ENCODE results near the gene CST6. TPM values are rescaled to one million over a fixed set of nuclear protein-coding genes. Genes with fewer than 3 reads are reported as not detected.

The CST6 gene, protein sequence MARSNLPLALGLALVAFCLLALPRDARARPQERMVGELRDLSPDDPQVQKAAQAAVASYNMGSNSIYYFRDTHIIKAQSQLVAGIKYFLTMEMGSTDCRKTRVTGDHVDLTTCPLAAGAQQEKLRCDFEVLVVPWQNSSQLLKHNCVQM
- total RNA-seq, result not detected in 2 replicates
- long read RNA-seq, result 0 reads

DNA sequence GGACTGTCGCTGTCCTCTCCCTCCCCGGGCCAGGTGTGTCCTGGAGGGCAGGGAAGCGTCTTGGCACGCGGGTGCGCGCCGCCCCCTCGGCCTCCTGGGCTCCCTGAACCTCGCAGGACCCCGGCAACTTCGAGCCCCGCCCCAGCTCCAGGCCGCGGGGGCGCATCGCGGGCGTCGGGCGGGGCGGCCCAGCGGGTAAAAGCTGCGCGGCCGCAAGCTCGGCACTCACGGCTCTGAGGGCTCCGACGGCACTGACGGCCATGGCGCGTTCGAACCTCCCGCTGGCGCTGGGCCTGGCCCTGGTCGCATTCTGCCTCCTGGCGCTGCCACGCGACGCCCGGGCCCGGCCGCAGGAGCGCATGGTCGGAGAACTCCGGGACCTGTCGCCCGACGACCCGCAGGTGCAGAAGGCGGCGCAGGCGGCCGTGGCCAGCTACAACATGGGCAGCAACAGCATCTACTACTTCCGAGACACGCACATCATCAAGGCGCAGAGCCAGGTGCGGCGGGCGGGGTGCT lies at the start of gene CST6:
TSS of gene CST6 (plus strand) at position 224 of the 519 bp plus-strand sequence. CDS start at position 261, 37 bp downstream.
- Mint-ChIP-seq H3K4me3 (ENCODE audit: unreplicated experiment) (no peak within 1 kb of the TSS), H3K36me3 (ENCODE audit: unreplicated experiment) (no peaks in the 10 kb centered on the region), H3K9me3 (ENCODE audit: unreplicated experiment) (no peaks in the 10 kb centered on the region), H3K27ac (ENCODE audit: unreplicated experiment) (no peak within 1 kb of the TSS), H3K27me3 (ENCODE audit: unreplicated experiment) (no peaks in the 10 kb centered on the region), H3K4me1 (ENCODE audit: unreplicated experiment) (peaks cover 29% of the 10 kb centered on the region)
- TF ChIP-seq, protein P1, sequence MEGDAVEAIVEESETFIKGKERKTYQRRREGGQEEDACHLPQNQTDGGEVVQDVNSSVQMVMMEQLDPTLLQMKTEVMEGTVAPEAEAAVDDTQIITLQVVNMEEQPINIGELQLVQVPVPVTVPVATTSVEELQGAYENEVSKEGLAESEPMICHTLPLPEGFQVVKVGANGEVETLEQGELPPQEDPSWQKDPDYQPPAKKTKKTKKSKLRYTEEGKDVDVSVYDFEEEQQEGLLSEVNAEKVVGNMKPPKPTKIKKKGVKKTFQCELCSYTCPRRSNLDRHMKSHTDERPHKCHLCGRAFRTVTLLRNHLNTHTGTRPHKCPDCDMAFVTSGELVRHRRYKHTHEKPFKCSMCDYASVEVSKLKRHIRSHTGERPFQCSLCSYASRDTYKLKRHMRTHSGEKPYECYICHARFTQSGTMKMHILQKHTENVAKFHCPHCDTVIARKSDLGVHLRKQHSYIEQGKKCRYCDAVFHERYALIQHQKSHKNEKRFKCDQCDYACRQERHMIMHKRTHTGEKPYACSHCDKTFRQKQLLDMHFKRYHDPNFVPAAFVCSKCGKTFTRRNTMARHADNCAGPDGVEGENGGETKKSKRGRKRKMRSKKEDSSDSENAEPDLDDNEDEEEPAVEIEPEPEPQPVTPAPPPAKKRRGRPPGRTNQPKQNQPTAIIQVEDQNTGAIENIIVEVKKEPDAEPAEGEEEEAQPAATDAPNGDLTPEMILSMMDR (IDR thresholded peaks at IDR 0.05), result no peak
- DNase-seq (ENCODE audit: extremely low spot score, unreplicated experiment), result no peak

DNA sequence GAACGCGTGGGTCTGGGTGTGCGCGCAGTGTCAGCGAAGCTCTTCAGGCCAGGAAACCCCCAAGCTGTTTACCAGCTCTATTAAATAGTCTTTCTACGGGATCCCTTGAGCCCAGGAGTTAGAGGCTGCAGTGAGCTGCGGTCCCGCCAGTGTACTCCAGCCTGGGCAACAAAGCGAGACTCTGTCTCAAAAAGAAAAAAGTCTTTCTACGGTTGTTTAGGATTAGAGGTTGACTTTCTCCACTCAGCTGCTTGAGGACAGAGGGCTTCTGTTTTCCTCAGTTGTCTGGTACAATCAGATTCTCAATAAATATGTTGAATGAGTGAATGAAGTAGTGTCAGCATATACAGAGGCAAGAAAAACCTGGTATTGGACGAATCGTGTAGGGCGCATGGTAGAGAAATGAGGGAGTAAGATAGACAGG lies 49.7 kb upstream of the CST6 start:
- Mint-ChIP-seq H3K27ac (ENCODE audit: unreplicated experiment) (peak overlapping the region; percentile 62), H3K27me3 (ENCODE audit: unreplicated experiment) (peaks cover 2% of the 10 kb centered on the region), H3K4me3 (ENCODE audit: unreplicated experiment) (peak overlapping the region; percentile 92), H3K9me3 (ENCODE audit: unreplicated experiment) (no peaks in the 10 kb centered on the region), H3K4me1 (ENCODE audit: unreplicated experiment) (peaks cover 25% of the 10 kb centered on the region), H3K36me3 (ENCODE audit: unreplicated experiment) (peaks cover 13% of the 10 kb centered on the region)
- DNase-seq (ENCODE audit: extremely low spot score, unreplicated experiment), result no peak
- TF ChIP-seq, protein P1 (IDR thresholded peaks at IDR 0.05), result no peak

DNA sequence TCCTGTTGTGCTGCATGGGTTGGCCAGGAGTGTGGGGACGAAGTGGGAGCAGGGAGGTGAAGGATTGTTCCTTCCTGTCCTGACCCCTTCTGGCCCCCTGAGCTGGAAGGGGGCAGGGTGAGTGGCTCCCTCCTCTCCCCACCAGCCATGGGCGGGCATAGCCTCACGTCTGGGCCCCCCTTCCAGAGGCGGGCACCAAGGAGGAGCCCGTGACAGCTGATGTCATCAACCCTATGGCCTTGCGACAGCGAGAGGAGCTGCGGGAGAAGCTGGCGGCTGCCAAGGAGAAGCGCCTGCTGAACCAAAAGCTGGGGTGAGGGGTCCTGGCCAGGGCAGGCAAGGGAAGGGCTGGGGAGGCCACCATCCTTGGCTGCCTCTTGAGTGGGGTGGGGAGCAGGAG lies 46.9 kb upstream of the CST6 start:
- Mint-ChIP-seq H3K4me3 (ENCODE audit: unreplicated experiment) (no peak overlapping the region), H3K27me3 (ENCODE audit: unreplicated experiment) (no peaks in the 10 kb centered on the region), H3K9me3 (ENCODE audit: unreplicated experiment) (no peaks in the 10 kb centered on the region), H3K4me1 (ENCODE audit: unreplicated experiment) (peaks cover 25% of the 10 kb centered on the region), H3K27ac (ENCODE audit: unreplicated experiment) (no peak overlapping the region), H3K36me3 (ENCODE audit: unreplicated experiment) (peaks cover 26% of the 10 kb centered on the region)
- TF ChIP-seq, protein P1 (IDR thresholded peaks at IDR 0.05), result no peak
- no peak for DNase-seq (ENCODE audit: extremely low spot score, unreplicated experiment)

DNA sequence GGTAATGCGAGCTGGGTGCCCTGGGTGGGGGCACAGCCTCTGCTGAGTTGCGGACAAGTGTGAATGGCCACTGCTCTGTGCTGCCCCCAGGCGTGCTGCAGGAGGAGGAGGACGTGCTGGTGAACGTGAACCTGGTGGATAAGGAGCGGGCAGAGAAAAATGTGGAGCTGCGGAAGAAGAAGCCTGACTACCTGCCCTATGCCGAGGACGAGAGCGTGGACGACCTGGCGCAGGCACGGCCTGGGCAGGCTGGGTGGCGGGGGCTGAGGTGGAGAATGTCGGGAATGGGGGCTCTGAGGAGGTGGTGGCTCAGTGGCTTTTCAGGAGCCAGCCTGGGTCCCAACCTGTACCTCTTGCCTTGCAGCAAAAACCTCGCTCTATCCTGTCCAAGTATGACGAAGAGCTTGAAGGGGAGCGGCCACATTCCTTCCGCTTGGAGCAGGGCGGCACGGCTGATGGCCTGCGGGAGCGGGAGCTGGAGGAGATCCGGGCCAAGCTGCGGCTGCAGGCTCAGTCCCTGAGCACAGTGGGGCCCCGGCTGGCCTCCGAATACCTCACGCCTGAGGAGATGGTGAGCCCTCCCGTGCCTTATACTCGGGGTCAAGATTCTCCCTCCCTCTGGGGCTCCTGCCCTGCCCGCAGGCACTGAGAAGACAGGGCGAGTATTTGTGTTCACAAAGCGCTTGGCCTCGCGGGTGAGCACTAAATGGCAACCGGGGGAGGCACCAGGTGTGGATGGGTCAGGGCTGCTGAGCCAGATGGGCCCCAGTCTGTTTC lies 45.6 kb upstream of the CST6 start:
- H3K4me3 Mint-ChIP-seq (ENCODE audit: unreplicated experiment), result no peak overlapping the region
- no peak for DNase-seq (ENCODE audit: extremely low spot score, unreplicated experiment)
- no peaks in the 10 kb centered on the region for H3K27me3 Mint-ChIP-seq (ENCODE audit: unreplicated experiment)
- peaks cover 22% of the 10 kb centered on the region for H3K4me1 Mint-ChIP-seq (ENCODE audit: unreplicated experiment)
- TF ChIP-seq, protein P1 (IDR thresholded peaks at IDR 0.05), result no peak
- H3K36me3 Mint-ChIP-seq (ENCODE audit: unreplicated experiment), result peaks cover 32% of the 10 kb centered on the region
- H3K27ac Mint-ChIP-seq (ENCODE audit: unreplicated experiment), result no peak overlapping the region
- H3K9me3 Mint-ChIP-seq (ENCODE audit: unreplicated experiment), result no peaks in the 10 kb centered on the region

DNA sequence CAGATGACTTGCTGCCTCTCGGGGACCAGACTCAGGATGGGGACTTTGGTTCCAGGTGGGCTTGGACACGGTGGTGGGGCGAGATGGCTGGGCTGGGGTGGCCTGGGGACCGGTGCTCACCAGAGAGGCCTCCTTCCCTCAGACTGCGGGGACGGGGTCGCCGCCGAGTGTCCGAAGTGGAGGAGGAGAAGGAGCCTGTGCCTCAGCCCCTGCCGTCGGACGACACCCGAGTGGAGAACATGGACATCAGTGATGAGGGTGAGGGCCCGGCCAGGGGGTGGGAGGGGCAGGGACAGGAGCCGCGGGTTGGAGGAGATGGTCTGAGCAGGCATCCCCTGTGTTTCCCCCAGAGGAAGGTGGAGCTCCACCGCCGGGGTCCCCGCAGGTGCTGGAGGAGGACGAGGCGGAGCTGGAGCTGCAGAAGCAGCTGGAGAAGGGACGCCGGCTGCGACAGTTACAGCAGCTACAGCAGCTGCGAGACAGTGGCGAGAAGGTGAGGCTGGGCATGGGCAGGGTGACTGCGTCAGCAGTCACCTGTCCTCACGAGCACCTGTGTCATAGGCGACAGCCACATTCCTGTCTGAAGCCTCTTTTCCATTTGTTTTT lies 44.4 kb upstream of the CST6 start:
- Mint-ChIP-seq H3K36me3 (ENCODE audit: unreplicated experiment) (peaks cover 38% of the 10 kb centered on the region), H3K4me3 (ENCODE audit: unreplicated experiment) (no peak overlapping the region), H3K27ac (ENCODE audit: unreplicated experiment) (no peak overlapping the region), H3K9me3 (ENCODE audit: unreplicated experiment) (no peaks in the 10 kb centered on the region), H3K4me1 (ENCODE audit: unreplicated experiment) (peaks cover 14% of the 10 kb centered on the region), H3K27me3 (ENCODE audit: unreplicated experiment) (no peaks in the 10 kb centered on the region)
- DNase-seq (ENCODE audit: extremely low spot score, unreplicated experiment), result no peak
- TF ChIP-seq, protein P1 (IDR thresholded peaks at IDR 0.05), result no peak
